ENCODE data around the gene FAM111B. TPM values are rescaled to one million over a fixed set of nuclear protein-coding genes. Genes with fewer than 3 reads are reported as not detected.

FAM111B gene
- total and polyA plus RNA-seq, 2 of the 8 experiments (the other 6 are each of a cell fraction or from before 2014, with no cell fraction given), result 4.8 to 38.1 TPM

DNA sequence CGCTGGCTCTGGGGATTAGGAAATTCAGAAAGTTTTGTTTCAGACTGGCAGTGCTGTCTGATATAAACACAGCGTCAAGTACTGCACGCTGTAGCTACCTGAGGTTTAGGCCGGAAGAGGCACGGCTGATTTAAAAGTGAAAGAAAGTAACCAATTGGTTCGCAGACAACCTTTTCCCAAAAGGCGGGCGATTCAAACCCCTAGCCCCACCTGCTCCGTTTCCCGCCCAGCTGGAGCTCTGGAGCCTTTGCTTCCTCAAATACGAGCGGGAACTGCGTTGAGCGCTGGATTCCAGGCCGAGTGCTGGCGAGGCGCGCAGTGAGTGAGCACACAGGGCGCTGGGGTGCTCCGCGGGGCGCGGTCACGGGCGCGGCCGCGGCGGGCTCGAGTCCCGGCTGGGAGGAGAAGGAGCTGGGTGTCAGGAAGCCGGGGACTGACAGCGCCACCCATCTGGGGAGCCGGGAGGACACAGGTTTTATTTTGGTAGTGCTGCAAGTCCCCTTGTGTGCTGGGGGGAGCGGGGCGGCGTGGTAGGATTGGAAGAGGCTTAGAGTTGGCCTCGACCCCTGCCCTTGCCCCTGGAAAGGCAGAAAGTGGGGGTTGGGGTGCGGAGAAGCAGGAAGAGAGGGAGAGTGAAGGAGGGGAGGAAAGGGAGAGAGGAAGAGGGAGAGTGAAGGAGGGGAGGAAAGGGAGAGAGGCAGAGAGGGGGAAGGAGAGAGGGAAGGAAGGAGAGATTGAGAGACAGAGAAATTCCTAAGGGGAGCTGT, 37.7 kb downstream of the FAM111B start (continued):
- TF ChIP-seq, protein P1, sequence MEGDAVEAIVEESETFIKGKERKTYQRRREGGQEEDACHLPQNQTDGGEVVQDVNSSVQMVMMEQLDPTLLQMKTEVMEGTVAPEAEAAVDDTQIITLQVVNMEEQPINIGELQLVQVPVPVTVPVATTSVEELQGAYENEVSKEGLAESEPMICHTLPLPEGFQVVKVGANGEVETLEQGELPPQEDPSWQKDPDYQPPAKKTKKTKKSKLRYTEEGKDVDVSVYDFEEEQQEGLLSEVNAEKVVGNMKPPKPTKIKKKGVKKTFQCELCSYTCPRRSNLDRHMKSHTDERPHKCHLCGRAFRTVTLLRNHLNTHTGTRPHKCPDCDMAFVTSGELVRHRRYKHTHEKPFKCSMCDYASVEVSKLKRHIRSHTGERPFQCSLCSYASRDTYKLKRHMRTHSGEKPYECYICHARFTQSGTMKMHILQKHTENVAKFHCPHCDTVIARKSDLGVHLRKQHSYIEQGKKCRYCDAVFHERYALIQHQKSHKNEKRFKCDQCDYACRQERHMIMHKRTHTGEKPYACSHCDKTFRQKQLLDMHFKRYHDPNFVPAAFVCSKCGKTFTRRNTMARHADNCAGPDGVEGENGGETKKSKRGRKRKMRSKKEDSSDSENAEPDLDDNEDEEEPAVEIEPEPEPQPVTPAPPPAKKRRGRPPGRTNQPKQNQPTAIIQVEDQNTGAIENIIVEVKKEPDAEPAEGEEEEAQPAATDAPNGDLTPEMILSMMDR (IDR thresholded peaks at IDR 0.05; ENCODE audit: control extremely low read depth in 1 of 3, insufficient read depth in 1 of 3, low read depth in 1 of 3, low read length in 3 of 3), result peak; percentile 5 to 33 (median 17); a peak in 3 of 4 replicates
- TF ChIP-seq RNF2 (IDR thresholded peaks at IDR 0.05; ENCODE audit: borderline replicate concordance, low read depth, low read length, missing control alignments, poor library complexity, severe bottlenecking) (no peak), RBBP5 (IDR thresholded peaks at IDR 0.05; ENCODE audit: borderline replicate concordance, low read depth, low read length) (peak; percentile 73; the same call in 1 of the 2 replicates), TBP (IDR thresholded peaks at IDR 0.05; ENCODE audit: low read depth, low read length) (peak; percentile 64; the same call in 1 of the 2 replicates), KDM1A (IDR thresholded peaks at IDR 0.05; ENCODE audit: borderline replicate concordance, low read length) (peak; percentile 39; the same call in 1 of the 2 replicates), KDM4A (IDR thresholded peaks at IDR 0.05; ENCODE audit: low read depth, low read length, severe bottlenecking) (peak; percentile 89), RXRA (IDR thresholded peaks at IDR 0.05; ENCODE audit: insufficient read depth, low read depth, low read length) (no peak), RFX5 (IDR thresholded peaks at IDR 0.05; ENCODE audit: borderline replicate concordance, low read depth, low read length) (no peak), PHF8 (conservative IDR thresholded peaks at IDR 0.05; ENCODE audit: low read depth, low read length) (peak; percentile 57), CHD1 (IDR thresholded peaks at IDR 0.05; ENCODE audit: low read depth, low read length) (no peak)
